HCT116 (cell line): Measurements from ENCODE around the gene ATP6V1G3.

ENCODE experiments used
- CEBPB ChIP-seq: IDR thresholded peaks from 2 replicates; pipeline ENCODE4 v1.6.1; 2012; ENCODE audit warnings: low read depth
- MAX ChIP-seq: IDR thresholded peaks from 2 replicates; pipeline ENCODE4 v1.6.1; 2012
- ZNF274 ChIP-seq: fragments of 200-500 bp; sonication (Bioruptor generic); IDR thresholded peaks from 2 replicates; pipeline ENCODE4 v1.6.1; 2014; ENCODE audit warnings: mild to moderate bottlenecking, low read depth, low read length, inconsistent platforms
- TF ChIP-seq, protein P1 (sequence below), 3 experiments: fragments of 200-600 bp in 1 of 3; sonication (generic) in 1 of 3; IDR thresholded peaks in 2 of 3; conservative IDR thresholded peaks in 1 of 3; 2 replicates each; pipeline ENCODE4 v1.5.1; 2012 to 2017; ENCODE audit warnings: low read depth in 2 of 3, low read length in 2 of 3, antibody characterized with exemption in 1 of 3, borderline replicate concordance in 1 of 3, control low read depth in 1 of 3, mild to moderate bottlenecking in 1 of 3, mixed read lengths in 1 of 3, mixed run types in 1 of 3, moderate library complexity in 1 of 3; ENCODE audit not compliant: insufficient read depth in 1 of 3

GRCh38 chr1:198560161-198560560 lies 19.7 kb upstream of the ATP6V1G3 start:
- TF ChIP-seq CEBPB (no peak), ZNF274 (no peak), MAX (no peak)
- TF ChIP-seq, protein P1, sequence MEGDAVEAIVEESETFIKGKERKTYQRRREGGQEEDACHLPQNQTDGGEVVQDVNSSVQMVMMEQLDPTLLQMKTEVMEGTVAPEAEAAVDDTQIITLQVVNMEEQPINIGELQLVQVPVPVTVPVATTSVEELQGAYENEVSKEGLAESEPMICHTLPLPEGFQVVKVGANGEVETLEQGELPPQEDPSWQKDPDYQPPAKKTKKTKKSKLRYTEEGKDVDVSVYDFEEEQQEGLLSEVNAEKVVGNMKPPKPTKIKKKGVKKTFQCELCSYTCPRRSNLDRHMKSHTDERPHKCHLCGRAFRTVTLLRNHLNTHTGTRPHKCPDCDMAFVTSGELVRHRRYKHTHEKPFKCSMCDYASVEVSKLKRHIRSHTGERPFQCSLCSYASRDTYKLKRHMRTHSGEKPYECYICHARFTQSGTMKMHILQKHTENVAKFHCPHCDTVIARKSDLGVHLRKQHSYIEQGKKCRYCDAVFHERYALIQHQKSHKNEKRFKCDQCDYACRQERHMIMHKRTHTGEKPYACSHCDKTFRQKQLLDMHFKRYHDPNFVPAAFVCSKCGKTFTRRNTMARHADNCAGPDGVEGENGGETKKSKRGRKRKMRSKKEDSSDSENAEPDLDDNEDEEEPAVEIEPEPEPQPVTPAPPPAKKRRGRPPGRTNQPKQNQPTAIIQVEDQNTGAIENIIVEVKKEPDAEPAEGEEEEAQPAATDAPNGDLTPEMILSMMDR (IDR thresholded peaks at IDR 0.05 in 2 of 3, conservative IDR thresholded peaks at IDR 0.05 in 1 of 3; ENCODE audit: borderline replicate concordance in 1 of 3, insufficient read depth in 1 of 3, low read depth in 2 of 3, low read length in 2 of 3): no peak
